HL-60/S4 treated with retinoic acid at 250 ng/mL for 4 days and 3 days (cell line): ENCODE data around the gene EFCAB12.

Experiments
- in situ Hi-C: fragments of 300-500 bp; cut with MboI; formaldehyde crosslinking; loops from 2 replicates; pipeline ENCODE4 v1.7.0; 2022; ENCODE audit warnings: low sequenced_read_pairs

Gene EFCAB12

DNA sequence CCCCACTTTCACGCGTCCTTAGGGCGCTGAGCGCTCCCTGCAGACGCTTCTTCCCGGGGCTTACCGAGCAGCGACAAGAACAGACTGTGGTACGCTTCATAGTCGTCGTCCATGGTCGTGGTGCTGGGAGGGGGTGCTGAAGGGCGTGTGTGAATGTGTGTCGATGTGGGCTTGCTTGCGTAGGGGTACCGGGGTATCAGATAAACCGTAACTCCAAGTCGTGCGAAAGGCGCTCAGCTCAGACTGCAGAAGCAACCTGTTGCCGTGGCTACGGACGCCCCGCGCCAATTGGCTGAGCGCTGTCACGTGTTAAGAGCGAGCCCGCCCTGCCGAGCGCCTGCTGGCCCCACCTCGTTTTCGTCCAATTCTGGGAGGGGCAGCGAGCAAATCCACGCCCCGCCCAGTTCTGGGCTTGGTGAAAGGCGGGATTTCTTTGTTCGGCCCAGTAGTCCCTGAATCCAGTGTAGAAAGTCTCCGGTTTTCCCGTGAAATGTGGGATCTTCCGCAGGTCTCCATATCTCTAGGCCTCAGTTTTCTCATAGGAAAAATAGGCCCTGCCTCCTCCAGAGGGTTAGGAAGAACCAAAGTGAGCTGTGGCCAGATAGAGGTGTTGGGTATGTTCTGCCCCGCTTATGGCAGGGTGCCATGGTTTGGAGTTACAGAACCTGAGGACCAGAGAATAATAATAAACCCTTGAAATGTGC lies at the start of gene EFCAB12:
Gene EFCAB12 (minus strand): TSS at position 261 of the 704 bp plus-strand sequence. CDS start 148 bp downstream, at position 113.
- in situ Hi-C loops: no loop called here

- in situ Hi-C loops: loop anchor here (25.0 kb wide), 1 partner anchor 361 kb away; no protein-coding TSS in a partner anchor
Observed at GRCh38 chr3:129476586-129476985, 48.1 kb upstream of the EFCAB12 start.

DNA sequence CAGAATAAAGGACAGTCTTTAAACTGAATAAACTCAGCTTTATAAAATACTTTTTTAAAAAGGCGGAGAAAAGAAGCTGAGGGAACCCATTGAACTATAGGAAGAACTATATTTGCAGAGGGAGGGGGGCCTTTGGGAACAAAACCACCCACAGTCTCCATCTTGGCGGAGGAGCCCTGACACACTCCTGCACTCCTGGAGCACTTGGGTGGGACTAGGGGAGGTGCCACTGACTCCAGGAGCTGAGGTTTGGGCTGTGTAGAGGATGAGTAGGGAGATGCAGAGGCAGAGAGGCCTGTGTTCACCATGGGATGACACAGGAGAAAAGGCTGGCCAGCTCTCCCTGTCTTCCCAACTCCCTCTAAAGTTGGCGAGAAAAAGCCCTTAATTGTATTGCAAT lies 47.4 kb upstream of the EFCAB12 start:
- in situ Hi-C loops: loop anchor here (25.0 kb wide), 1 partner anchor 361 kb away; no protein-coding TSS in a partner anchor

DNA sequence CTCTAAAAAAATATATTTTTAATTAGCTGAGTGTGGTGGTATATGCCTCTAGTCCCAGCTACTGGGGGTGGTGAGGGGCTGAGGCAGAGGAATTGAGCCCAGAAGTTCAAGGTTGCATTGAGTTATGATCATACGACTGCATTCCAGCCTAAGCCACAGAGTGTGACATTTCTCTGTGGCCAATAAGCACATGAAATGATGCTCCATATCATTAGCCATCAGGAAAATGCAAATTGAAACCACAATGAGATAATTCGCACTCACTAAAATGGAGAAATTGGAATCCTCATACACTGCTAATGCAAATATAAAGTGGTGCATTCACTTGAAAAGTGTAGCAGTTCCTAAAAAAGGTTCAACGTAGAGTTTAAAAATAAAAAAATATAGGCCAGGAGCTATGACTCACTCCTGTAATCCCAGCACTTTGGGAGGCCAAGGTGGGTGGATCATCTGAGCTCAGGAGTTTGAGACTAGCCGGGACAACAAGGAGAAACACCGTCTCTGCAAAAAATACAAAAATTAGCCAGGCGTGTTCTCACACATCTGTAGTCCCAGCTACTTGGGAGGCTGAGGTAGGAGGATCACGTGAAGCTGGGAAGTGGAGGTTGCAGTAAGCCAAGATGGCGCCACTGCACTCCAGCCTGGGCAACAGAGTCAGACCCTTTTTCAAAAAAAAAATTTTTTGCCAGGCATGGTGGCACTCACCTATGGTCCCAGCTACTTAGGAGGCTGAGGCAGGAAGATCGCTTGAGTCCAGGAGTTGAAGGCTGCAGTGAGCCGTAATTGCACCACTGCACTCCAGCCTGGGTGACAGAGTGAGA lies 46.8 kb upstream of the EFCAB12 start:
- in situ Hi-C loops: loop anchor here (25.0 kb wide), 1 partner anchor 362 kb away; no protein-coding TSS in a partner anchor

DNA sequence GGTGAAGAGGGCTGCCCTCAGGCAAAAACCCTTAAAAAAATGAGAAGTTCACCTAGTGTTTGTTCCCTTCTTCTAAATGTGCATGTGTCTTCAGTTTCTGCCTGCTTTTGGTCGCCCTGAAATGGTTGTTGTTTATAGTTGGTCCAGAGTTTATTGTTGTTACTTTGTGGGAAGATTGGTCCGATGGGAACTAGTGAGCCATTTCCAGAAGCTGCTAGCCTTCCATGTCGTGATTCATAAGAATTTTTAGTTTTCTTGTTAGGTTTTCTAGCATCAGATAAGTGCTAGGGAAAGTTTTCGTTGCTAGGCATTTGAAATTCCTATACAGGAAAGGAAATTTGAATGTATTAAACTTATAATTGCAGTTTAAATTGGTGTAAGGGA lies 45.3 kb upstream of the EFCAB12 start:
- in situ Hi-C loops: no loop called here

DNA sequence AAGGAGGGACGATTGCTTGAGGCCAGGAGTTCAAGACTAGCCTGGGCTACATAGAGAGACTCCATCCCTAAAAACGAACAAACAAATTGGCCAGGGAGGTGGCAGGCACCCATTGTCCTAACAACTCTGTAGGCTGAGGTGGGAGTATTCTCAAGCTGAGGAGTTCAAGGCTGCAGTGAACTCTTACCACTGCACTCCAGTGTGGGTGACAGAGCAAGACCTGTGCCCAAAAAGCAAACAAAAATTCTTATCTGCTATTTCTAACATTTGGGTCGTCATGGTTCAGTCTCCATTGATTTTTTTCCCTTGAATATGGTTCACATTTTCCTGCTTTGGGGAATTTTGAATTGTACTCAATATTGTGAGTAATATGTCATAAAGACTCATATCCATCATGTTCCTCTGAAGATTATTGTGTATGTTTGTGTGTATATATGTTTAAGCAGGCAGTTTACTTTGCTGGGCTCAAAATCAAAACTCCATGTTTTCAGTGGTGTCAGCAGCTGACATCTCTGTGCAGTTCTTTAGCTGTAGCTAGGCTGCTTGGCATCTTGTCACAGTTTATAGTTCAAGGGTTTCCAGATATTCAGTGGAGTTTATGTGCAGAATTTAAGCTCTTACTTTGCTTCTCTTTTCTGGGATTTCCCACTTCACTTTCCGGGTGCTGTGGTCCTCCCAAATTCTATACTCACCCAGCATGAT lies 44.8 kb upstream of the EFCAB12 start:
- in situ Hi-C loops: no loop called here

GRCh38 chr3:129470861-129471260 lies 42.4 kb upstream of the EFCAB12 start:
- in situ Hi-C loops: no loop called here

DNA sequence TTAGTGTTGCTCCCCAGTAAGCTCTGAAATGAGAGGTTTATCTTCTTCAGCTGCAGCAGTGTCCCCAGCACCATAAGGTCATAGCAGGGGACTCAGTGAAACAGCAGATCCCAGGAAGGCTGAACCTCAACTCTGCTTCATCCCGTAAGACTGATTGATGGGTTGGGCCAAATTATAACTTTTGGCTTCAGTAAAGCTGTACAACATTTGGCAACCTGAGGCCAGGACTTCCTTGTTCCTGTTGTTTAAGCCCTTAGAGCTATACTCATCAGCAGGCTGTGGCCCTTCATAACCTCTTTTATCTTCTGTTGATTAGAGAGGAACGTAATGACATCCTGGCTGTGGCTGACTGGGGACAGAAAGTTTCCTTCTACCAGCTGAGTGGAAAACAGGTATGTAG lies 40.6 kb upstream of the EFCAB12 start:
- in situ Hi-C loops: no loop called here

- in situ Hi-C loops: no loop called here
Observed at GRCh38 chr3:129467932-129468331, 39.5 kb upstream of the EFCAB12 start.

- in situ Hi-C loops: no loop called here
Observed at GRCh38 chr3:129463716-129464115, 35.3 kb upstream of the EFCAB12 start.

- in situ Hi-C loops: no loop called here
Observed at GRCh38 chr3:129463094-129463493, 34.7 kb upstream of the EFCAB12 start.

DNA sequence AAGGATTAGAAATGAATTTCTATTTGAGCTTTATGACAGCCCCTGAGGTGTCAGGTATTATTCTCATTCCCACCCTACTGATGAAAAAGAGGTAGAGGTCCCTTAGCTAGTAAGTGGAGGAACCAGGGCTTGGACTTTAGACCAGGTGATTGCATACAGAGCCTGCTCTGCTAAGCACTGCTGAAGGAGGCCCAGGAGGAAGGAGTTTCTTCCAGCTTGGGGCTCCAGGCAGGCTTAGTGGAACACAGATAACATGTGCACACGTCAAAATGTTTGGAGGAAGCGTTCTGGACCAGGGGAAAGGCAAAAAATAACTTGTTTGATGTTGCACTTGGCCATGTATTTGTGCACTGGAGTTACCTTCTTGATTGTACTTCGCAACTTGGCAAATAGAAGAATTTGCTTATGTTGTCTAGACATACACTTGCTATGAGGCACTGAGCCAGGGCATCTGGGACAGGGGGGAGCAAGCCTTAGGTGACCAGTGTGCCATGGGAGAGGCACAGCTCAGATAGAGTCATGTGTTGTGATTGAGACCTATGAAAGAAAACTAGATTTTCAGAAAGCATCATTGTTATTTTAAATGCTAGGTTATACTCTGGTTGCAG lies 34.0 kb upstream of the EFCAB12 start:
- in situ Hi-C loops: no loop called here

GRCh38 chr3:129461461-129462146 lies 33.2 kb upstream of the EFCAB12 start:
- in situ Hi-C loops: no loop called here

DNA sequence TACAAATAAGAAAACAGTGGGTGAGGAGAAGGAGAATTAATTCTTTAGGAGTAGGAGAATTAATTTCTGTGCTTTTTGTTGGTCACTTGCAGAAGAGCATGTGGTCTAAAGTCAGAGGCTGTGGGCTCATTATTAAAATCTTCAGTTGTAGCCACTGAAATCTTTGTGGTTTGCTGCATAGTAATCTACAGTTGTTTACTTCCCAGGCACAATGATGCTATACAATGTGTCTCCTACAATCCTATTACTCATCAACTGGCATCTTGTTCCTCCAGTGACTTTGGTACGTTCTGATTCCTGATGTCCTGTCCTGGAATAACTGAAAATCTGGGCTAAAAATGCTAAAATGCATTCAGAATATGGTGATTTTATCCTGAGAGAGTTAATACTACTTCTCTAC lies 32.6 kb upstream of the EFCAB12 start:
- in situ Hi-C loops: no loop called here

GRCh38 chr3:129460572-129460971 lies 32.1 kb upstream of the EFCAB12 start:
- in situ Hi-C loops: no loop called here

DNA sequence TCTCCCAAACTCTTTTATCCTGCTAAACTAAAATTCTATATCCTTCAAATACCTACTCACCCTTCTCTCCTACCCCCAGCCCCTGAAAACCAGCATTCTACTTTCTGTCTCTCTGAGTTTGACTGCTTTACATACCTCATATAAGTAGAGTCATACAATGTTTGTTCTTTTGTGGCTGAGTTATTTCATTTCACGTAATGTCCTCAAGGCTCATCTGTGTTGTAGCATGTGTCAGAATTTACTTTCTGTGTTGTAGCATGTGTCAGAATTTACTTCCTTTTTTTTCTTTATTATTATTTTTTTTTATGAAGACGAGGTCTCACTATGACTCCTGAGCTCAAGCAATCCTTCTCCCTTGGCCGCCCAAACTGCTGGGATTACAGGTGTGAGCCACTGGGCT lies 31.7 kb upstream of the EFCAB12 start:
- in situ Hi-C loops: no loop called here

- in situ Hi-C loops: no loop called here
Observed at GRCh38 chr3:129453732-129454131, 25.3 kb upstream of the EFCAB12 start.

DNA sequence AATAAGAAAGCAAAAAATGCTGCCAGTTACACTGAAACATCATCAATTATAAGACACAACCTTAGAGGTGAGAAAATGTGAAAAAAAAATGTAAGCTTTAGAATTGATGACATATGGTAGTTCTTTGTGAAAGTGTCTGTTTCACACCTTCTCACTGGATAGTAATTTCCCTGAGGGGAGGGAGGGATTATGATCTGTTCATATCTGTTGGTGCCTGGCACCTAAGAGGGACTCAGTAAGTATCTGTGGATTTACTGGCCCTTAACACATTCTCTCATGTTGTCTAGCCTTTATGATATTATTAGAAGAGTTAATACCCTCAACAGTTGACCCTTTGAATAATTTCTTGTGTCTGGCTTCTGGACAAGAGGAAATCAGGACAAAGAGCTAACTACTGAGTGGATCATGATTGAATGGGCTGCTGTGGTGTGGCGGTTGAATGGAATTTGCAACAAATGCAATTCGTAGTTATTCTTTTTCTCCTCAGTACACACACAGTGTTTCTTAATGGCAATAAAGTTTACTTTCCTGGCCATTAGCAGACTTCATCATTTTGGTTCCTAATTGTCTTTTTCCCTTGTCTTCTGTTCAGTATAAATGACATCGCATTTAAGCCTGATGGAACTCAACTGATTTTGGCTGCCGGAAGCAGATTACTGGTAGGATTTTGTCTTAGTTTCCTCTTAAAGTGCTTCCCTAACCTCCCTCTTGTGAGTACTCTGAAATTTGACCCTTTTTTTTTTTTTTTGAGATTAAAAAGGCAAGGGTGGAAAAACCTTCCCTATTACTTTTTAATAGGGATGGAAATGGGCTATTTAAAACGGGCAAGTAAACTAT lies 21.1 kb upstream of the EFCAB12 start:
- in situ Hi-C loops: no loop called here

DNA sequence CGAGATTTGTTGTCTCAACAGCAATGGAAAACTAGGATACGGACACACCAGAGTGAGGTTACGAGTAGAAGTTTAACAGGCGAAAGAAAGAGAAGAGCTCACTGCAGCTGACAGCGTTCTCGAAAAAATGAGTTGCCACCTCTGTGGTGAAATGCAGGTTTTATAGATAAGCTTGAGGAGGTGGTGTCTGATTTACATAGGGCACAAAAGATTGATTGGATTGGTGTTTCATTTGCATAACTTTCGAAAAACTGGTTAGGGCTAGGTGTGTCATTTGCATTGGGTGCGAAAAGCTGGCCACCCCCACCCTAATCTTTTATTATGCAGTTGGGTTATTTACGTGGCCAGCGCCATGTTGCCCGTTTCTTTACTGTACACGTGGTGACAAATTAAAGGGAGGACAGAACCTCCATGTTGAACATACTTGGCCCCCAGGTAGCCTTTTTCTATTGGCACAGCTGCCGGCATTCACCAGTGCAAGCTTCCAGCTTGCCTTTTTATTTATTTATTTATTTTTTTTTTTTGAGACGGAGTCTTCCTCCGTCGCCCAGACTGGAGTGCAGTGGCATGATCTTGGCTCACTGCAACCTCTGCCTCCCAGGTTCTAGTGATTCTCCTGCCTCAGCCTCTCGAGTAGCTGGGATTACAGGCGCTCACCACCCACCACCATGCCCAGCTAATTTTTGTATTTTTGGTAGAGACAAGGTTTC lies 19.9 kb upstream of the EFCAB12 start:
- in situ Hi-C loops: no loop called here
